Smooth muscle cell (in vitro differentiated cells): Measurements from ENCODE around the gene LENG8. TPM values are rescaled to one million over a fixed set of nuclear protein-coding genes. Genes with fewer than 3 reads are reported as not detected.

Source experiments
- DNase-seq: peaks from one replicate; lab custom pipeline; 2025; ENCODE audit not compliant: unreplicated experiment; lab: John Stamatoyannopoulos, UW
- H2AFZ ChIP-seq: fragments of 200-600 bp; sonication (generic); 2 replicates; pipeline ENCODE4 v1.6.0; 2016; ENCODE audit warnings: antibody characterized with exemption, low read depth, mild to moderate bottlenecking
- H3F3A ChIP-seq: fragments of 200-600 bp; sonication (generic); 2 replicates; pipeline ENCODE4 v1.6.0; 2017; ENCODE audit warnings: antibody characterized with exemption, low read depth
- H3K27ac ChIP-seq: fragments of 200-600 bp; sonication (generic); 2 replicates; pipeline ENCODE4 v1.5.1; 2016; ENCODE audit warnings: low read depth, mild to moderate bottlenecking
- H3K27me3 ChIP-seq: fragments of 200-600 bp; sonication (generic); 2 replicates; pipeline ENCODE4 v1.6.1; 2016; ENCODE audit warnings: low read depth, mild to moderate bottlenecking
- H3K36me3 ChIP-seq: fragments of 200-600 bp; sonication (generic); 2 replicates; pipeline ENCODE4 v1.5.1; 2016; ENCODE audit warnings: low read depth
- H3K4me1 ChIP-seq: fragments of 200-600 bp; sonication (generic); 2 replicates; pipeline ENCODE4 v1.5.1; 2016; ENCODE audit warnings: low read depth
- H3K4me2 ChIP-seq: fragments of 200-600 bp; sonication (generic); 2 replicates; pipeline ENCODE4 v1.6.0; 2016; ENCODE audit warnings: mild to moderate bottlenecking
- H3K4me3 ChIP-seq: fragments of 200-600 bp; sonication (generic); 2 replicates; pipeline ENCODE4 v1.5.1; 2016; ENCODE audit warnings: mild to moderate bottlenecking
- H3K79me2 ChIP-seq: fragments of 200-600 bp; sonication (generic); 2 replicates; pipeline ENCODE4 v1.6.0; 2016; ENCODE audit warnings: low read depth, mild to moderate bottlenecking
- H3K9ac ChIP-seq: fragments of 200-600 bp; sonication (generic); 2 replicates; pipeline ENCODE4 v1.6.0; 2016; ENCODE audit warnings: low read depth
- H3K9me3 ChIP-seq: fragments of 200-600 bp; sonication (generic); replicated peaks from 2 replicates; pipeline ENCODE4 v1.5.1; 2016; ENCODE audit warnings: low read depth
- H4K20me1 ChIP-seq: fragments of 200-600 bp; sonication (generic); 2 replicates; pipeline ENCODE4 v1.6.0; 2016; ENCODE audit warnings: low read depth
- CTCF ChIP-seq: fragments of 200-600 bp; sonication (generic); IDR thresholded peaks from 2 replicates; pipeline ENCODE4 v1.5.1; 2017; ENCODE audit warnings: borderline replicate concordance, mild to moderate bottlenecking, antibody characterized with exemption; ENCODE audit not compliant: insufficient read depth, poor library complexity, severe bottlenecking
- whole genome bisulfite sequencing: methylation state at CpG from one replicate; pipeline ENCODE4 v1.1.7; 2016; ENCODE audit warnings: low lambda C conversion rate; 5-methylcytosine and 5-hydroxymethylcytosine counted together
- polyA plus RNA-seq: library from polyadenylated mRNA; unstranded; fragments of >200 nt; fragmentation: Nextera tagmentation; extraction: Ambion mirVana; gene quantifications from 2 replicates; pipeline ENCODE4 v1.2.1, GENCODE V29; 2016
- total RNA-seq: library from RNA; depleted of rRNA; stranded (reverse); fragments of >200 nt; gene quantifications from 2 replicates; pipeline ENCODE4 v1.2.3, GENCODE V29; 2014

The LENG8 gene
- total and polyA plus RNA-seq, 2 experiments from 2014 or later = 27.6 to 32.9 TPM

- no peak for TF ChIP-seq CTCF
- peaks cover 35% of the 10 kb centered on the region for H3K27me3 ChIP-seq
- no peak overlapping the region for H3K9ac ChIP-seq
- H3K36me3 ChIP-seq = no peaks in the 10 kb centered on the region
- no peaks in the 10 kb centered on the region for H3K9me3 ChIP-seq
- no peak overlapping the region for H2AFZ ChIP-seq
- H3K4me2 ChIP-seq = no peak overlapping the region
- WGBS = 80% methylated on average over 24 of the region's 44 CpGs
- H3K27ac ChIP-seq = no peak overlapping the region
- no peaks in the 10 kb centered on the region for H3K79me2 ChIP-seq
- no peaks in the 10 kb centered on the region for H3F3A ChIP-seq
- peaks cover 32% of the 10 kb centered on the region for H3K4me1 ChIP-seq
- no peaks in the 10 kb centered on the region for H4K20me1 ChIP-seq
- DNase-seq = no peak
- H3K4me3 ChIP-seq = no peak overlapping the region
Measured at GRCh38 chr19:54416695-54417491, 32.1 kb upstream of the LENG8 start.

- no peaks in the 10 kb centered on the region for H3K36me3 ChIP-seq
- H3K79me2 ChIP-seq = no peaks in the 10 kb centered on the region
Measured at GRCh38 chr19:54418030-54418929, 30.7 kb upstream of the LENG8 start.

GRCh38 chr19:54418930-54419800 lies 29.8 kb upstream of the LENG8 start:
- Histone ChIP-seq H3K79me2 (no peaks in the 10 kb centered on the region), H3K27me3 (peaks cover 36% of the 10 kb centered on the region), H3K27ac (no peak overlapping the region), H3F3A (no peaks in the 10 kb centered on the region), H3K4me1 (peaks cover 35% of the 10 kb centered on the region), H3K9ac (no peak overlapping the region), H4K20me1 (no peaks in the 10 kb centered on the region), H3K9me3 (no peaks in the 10 kb centered on the region), H3K4me2 (no peak overlapping the region), H2AFZ (no peak overlapping the region), H3K36me3 (no peaks in the 10 kb centered on the region), H3K4me3 (no peak overlapping the region)
- WGBS = 96% methylated on average over 16 of the region's 26 CpGs
- DNase-seq = no peak
- no peak for TF ChIP-seq CTCF

More at GRCh38 chr19:54418030-54418929, 30.7 kb upstream of the LENG8 start:
- WGBS = 37% methylated on average over 25 of the region's 25 CpGs
- Histone ChIP-seq H3K27ac (no peak overlapping the region), H2AFZ (peak overlapping the region; percentile 43), H3K9ac (no peak overlapping the region), H3K9me3 (no peaks in the 10 kb centered on the region), H3K4me1 (peaks cover 35% of the 10 kb centered on the region), H3K4me3 (no peak overlapping the region), H3F3A (no peaks in the 10 kb centered on the region), H3K27me3 (peaks cover 36% of the 10 kb centered on the region), H4K20me1 (no peaks in the 10 kb centered on the region), H3K4me2 (peak overlapping the region; percentile 54)
- DNase-seq = no peak
- TF ChIP-seq CTCF = no peak
